ENCODE data around the gene SPTBN1. TPM values are rescaled to one million over a fixed set of nuclear protein-coding genes. Genes with fewer than 3 reads are reported as not detected.

The SPTBN1 gene
- total and polyA plus RNA-seq, 2 experiments from 2014 or later: 58.1 to 204 TPM

GRCh38 chr2:54428108-54428831 is 27.9 kb upstream of the SPTBN1 start:
- H2AFZ ChIP-seq: no peak overlapping the region
- no peak for ATAC-seq
- H3K36me3 Mint-ChIP-seq (ENCODE audit: low read depth): no peaks in the 10 kb centered on the region
- H3F3A ChIP-seq (replicated peaks; ENCODE audit: low read depth): no peaks in the 10 kb centered on the region
- H3K4me3 ChIP-seq: no peak overlapping the region
- no peak overlapping the region for H3K27ac ChIP-seq (ENCODE audit: low read depth)
- peaks cover 2% of the 10 kb centered on the region; the same call in 2 of the 3 replicates for H3K4me1 Mint-ChIP-seq
- H3K4me1 ChIP-seq (ENCODE audit: insufficient read depth): no peaks in the 10 kb centered on the region
- no peaks in the 10 kb centered on the region for H3K27me3 Mint-ChIP-seq (ENCODE audit: insufficient read depth, low read depth, poor library complexity)
- no peaks in the 10 kb centered on the region for H4K20me1 ChIP-seq (replicated peaks; ENCODE audit: insufficient read depth)
- H3K9me3 Mint-ChIP-seq: no peaks in the 10 kb centered on the region
- H3K27ac Mint-ChIP-seq: no peak overlapping the region
- TF ChIP-seq, protein P1, sequence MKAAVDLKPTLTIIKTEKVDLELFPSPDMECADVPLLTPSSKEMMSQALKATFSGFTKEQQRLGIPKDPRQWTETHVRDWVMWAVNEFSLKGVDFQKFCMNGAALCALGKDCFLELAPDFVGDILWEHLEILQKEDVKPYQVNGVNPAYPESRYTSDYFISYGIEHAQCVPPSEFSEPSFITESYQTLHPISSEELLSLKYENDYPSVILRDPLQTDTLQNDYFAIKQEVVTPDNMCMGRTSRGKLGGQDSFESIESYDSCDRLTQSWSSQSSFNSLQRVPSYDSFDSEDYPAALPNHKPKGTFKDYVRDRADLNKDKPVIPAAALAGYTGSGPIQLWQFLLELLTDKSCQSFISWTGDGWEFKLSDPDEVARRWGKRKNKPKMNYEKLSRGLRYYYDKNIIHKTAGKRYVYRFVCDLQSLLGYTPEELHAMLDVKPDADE (IDR thresholded peaks at IDR 0.05): no peak
- TF ChIP-seq, protein P2, sequence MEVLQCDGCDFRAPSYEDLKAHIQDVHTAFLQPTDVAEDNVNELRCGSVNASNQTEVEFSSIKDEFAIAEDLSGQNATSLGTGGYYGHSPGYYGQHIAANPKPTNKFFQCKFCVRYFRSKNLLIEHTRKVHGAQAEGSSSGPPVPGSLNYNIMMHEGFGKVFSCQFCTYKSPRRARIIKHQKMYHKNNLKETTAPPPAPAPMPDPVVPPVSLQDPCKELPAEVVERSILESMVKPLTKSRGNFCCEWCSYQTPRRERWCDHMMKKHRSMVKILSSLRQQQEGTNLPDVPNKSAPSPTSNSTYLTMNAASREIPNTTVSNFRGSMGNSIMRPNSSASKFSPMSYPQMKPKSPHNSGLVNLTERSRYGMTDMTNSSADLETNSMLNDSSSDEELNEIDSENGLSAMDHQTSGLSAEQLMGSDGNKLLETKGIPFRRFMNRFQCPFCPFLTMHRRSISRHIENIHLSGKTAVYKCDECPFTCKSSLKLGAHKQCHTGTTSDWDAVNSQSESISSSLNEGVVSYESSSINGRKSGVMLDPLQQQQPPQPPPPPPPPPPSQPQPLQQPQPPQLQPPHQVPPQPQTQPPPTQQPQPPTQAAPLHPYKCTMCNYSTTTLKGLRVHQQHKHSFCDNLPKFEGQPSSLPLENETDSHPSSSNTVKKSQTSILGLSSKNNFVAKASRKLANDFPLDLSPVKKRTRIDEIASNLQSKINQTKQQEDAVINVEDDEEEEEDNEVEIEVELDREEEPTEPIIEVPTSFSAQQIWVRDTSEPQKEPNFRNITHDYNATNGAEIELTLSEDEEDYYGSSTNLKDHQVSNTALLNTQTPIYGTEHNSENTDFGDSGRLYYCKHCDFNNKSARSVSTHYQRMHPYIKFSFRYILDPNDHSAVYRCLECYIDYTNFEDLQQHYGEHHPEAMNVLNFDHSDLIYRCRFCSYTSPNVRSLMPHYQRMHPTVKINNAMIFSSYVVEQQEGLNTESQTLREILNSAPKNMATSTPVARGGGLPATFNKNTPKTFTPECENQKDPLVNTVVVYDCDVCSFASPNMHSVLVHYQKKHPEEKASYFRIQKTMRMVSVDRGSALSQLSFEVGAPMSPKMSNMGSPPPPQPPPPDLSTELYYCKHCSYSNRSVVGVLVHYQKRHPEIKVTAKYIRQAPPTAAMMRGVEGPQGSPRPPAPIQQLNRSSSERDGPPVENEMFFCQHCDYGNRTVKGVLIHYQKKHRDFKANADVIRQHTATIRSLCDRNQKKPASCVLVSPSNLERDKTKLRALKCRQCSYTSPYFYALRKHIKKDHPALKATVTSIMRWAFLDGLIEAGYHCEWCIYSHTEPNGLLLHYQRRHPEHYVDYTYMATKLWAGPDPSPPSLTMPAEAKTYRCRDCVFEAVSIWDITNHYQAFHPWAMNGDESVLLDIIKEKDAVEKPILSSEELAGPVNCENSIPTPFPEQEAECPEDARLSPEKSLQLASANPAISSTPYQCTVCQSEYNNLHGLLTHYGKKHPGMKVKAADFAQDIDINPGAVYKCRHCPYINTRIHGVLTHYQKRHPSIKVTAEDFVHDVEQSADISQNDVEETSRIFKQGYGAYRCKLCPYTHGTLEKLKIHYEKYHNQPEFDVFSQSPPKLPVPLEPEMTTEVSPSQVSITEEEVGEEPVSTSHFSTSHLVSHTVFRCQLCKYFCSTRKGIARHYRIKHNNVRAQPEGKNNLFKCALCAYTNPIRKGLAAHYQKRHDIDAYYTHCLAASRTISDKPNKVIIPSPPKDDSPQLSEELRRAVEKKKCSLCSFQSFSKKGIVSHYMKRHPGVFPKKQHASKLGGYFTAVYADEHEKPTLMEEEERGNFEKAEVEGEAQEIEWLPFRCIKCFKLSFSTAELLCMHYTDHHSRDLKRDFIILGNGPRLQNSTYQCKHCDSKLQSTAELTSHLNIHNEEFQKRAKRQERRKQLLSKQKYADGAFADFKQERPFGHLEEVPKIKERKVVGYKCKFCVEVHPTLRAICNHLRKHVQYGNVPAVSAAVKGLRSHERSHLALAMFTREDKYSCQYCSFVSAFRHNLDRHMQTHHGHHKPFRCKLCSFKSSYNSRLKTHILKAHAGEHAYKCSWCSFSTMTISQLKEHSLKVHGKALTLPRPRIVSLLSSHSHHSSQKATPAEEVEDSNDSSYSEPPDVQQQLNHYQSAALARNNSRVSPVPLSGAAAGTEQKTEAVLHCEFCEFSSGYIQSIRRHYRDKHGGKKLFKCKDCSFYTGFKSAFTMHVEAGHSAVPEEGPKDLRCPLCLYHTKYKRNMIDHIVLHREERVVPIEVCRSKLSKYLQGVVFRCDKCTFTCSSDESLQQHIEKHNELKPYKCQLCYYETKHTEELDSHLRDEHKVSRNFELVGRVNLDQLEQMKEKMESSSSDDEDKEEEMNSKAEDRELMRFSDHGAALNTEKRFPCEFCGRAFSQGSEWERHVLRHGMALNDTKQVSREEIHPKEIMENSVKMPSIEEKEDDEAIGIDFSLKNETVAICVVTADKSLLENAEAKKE (CRISPR knock-in tag; IDR thresholded peaks at IDR 0.05): no peak
- TF ChIP-seq, protein P3, sequence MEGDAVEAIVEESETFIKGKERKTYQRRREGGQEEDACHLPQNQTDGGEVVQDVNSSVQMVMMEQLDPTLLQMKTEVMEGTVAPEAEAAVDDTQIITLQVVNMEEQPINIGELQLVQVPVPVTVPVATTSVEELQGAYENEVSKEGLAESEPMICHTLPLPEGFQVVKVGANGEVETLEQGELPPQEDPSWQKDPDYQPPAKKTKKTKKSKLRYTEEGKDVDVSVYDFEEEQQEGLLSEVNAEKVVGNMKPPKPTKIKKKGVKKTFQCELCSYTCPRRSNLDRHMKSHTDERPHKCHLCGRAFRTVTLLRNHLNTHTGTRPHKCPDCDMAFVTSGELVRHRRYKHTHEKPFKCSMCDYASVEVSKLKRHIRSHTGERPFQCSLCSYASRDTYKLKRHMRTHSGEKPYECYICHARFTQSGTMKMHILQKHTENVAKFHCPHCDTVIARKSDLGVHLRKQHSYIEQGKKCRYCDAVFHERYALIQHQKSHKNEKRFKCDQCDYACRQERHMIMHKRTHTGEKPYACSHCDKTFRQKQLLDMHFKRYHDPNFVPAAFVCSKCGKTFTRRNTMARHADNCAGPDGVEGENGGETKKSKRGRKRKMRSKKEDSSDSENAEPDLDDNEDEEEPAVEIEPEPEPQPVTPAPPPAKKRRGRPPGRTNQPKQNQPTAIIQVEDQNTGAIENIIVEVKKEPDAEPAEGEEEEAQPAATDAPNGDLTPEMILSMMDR (conservative IDR thresholded peaks at IDR 0.05; ENCODE audit: low read depth in 2 of 2): no peak
- no peak for DNase-seq (ENCODE audit: low spot score)
- peaks cover 8% of the 10 kb centered on the region; the same call in 1 of the 2 replicates for H3K9me2 ChIP-seq (ENCODE audit: insufficient read depth)
- no peak overlapping the region for H3K4me2 ChIP-seq
- no peak overlapping the region for H3K4me3 Mint-ChIP-seq
- no peaks in the 10 kb centered on the region for H3K79me2 ChIP-seq (replicated peaks; ENCODE audit: insufficient read depth)
- no peaks in the 10 kb centered on the region for H3K27me3 ChIP-seq (ENCODE audit: insufficient read depth)
- no peaks in the 10 kb centered on the region for H3K36me3 ChIP-seq (ENCODE audit: insufficient read depth)

Measured in GM23338 (cell line).